HepG2 (cell line): Measurements from ENCODE around the gene GFRA4. TPM values are rescaled to one million over a fixed set of nuclear protein-coding genes. Genes with fewer than 3 reads are reported as not detected.

ENCODE experiments used
- BCL6 ChIP-seq: IDR thresholded peaks from 2 replicates; pipeline ENCODE4 v1.6.1; 2016; ENCODE audit warnings: missing genetic modification reagents, missing compliant biosample characterization
- CHCHD3 ChIP-seq: sonication (generic); formaldehyde crosslinking; IDR thresholded peaks from 2 replicates; pipeline ENCODE4 v1.8.0; 2022; ENCODE audit warnings: mild to moderate bottlenecking, missing genetic modification reagents, moderate library complexity
- FOXA1 ChIP-seq, 2 experiments: fragments of 450-650 bp in 1 of 2; sonication (generic) in 1 of 2; formaldehyde crosslinking in 1 of 2; IDR thresholded peaks; 2 replicates each; pipeline versions ENCODE4 v1.4.0 to v1.6.1; 2016 to 2020; ENCODE audit warnings: missing genetic modification reagents in 1 of 2
- HCFC1 ChIP-seq: fragments of 150-350 bp; IDR thresholded peaks from 2 replicates; pipeline ENCODE4 v1.6.1; 2014; ENCODE audit warnings: low read depth, low read length
- HNRNPUL1 ChIP-seq: fragments of 200-400 bp; formaldehyde crosslinking; IDR thresholded peaks from 2 replicates; pipeline ENCODE4 v1.6.1; 2017; ENCODE audit warnings: low read depth, mild to moderate bottlenecking, low read length, moderate library complexity
- KLF11 ChIP-seq: IDR thresholded peaks from 2 replicates; pipeline ENCODE4 v1.6.1; 2016; ENCODE audit warnings: missing compliant biosample characterization
- PCBP1 ChIP-seq: fragments of 200-400 bp; formaldehyde crosslinking; IDR thresholded peaks from 2 replicates; pipeline ENCODE4 v1.6.1; 2017; ENCODE audit warnings: mild to moderate bottlenecking, low read depth, low read length, borderline replicate concordance
- POLR2G ChIP-seq: fragments of 200-400 bp; formaldehyde crosslinking; IDR thresholded peaks from 2 replicates; pipeline ENCODE4 v1.6.1; 2018; ENCODE audit warnings: mild to moderate bottlenecking, low read depth, low read length, moderate library complexity
- RBAK ChIP-seq: sonication (generic); formaldehyde crosslinking; IDR thresholded peaks from 2 replicates; pipeline ENCODE4 v1.5.1; 2020; ENCODE audit warnings: mild to moderate bottlenecking, missing genetic modification reagents
- SP2 ChIP-seq: sonication (generic); formaldehyde crosslinking; IDR thresholded peaks from 2 replicates; pipeline ENCODE4 v1.5.1; 2020; ENCODE audit warnings: mild to moderate bottlenecking, missing genetic modification reagents
- TRAFD1 ChIP-seq: sonication (generic); formaldehyde crosslinking; IDR thresholded peaks from 2 replicates; pipeline ENCODE4 v1.5.1; 2020; ENCODE audit warnings: missing genetic modification reagents, mild to moderate bottlenecking, borderline replicate concordance
- U2AF1 ChIP-seq: fragments of 200-400 bp; formaldehyde crosslinking; optimal IDR thresholded peaks from 2 replicates; pipeline ENCODE3; 2017; ENCODE audit warnings: mild to moderate bottlenecking, low read depth, low read length
- ZBTB14 ChIP-seq: sonication (generic); formaldehyde crosslinking; IDR thresholded peaks from 2 replicates; pipeline ENCODE4 v1.4.0; 2020; ENCODE audit warnings: missing genetic modification reagents
- ZBTB2 ChIP-seq: sonication (generic); formaldehyde crosslinking; IDR thresholded peaks from 2 replicates; pipeline ENCODE4 v1.8.0; 2022; ENCODE audit warnings: low read depth, missing genetic modification reagents
- ZBTB7A ChIP-seq: sonication (generic); formaldehyde crosslinking; IDR thresholded peaks from 2 replicates; pipeline ENCODE4 v1.8.0; 2022; ENCODE audit warnings: mild to moderate bottlenecking, missing genetic modification reagents
- ZC3H4 ChIP-seq: sonication (generic); formaldehyde crosslinking; IDR thresholded peaks from 2 replicates; pipeline ENCODE4 v1.4.0; 2020; ENCODE audit warnings: missing genetic modification reagents, borderline replicate concordance
- ZKSCAN5 ChIP-seq: sonication (generic); formaldehyde crosslinking; IDR thresholded peaks from 2 replicates; pipeline ENCODE4 v1.5.1; 2020; ENCODE audit warnings: mild to moderate bottlenecking, missing genetic modification reagents
- ZNF224 ChIP-seq: sonication (generic); formaldehyde crosslinking; IDR thresholded peaks from 2 replicates; pipeline ENCODE4 v1.5.0; 2020; ENCODE audit warnings: mild to moderate bottlenecking, missing genetic modification reagents
- ZNF33A ChIP-seq: sonication (generic); formaldehyde crosslinking; IDR thresholded peaks from 2 replicates; pipeline ENCODE4 v1.5.1; 2020; ENCODE audit warnings: missing genetic modification reagents, mild to moderate bottlenecking, moderate library complexity, borderline replicate concordance
- ZNF382 ChIP-seq: sonication (generic); formaldehyde crosslinking; IDR thresholded peaks from 2 replicates; pipeline ENCODE4 v1.5.0; 2020; ENCODE audit warnings: missing genetic modification reagents, mild to moderate bottlenecking, borderline replicate concordance
- ZNF577 ChIP-seq: sonication (generic); formaldehyde crosslinking; IDR thresholded peaks from 2 replicates; pipeline ENCODE4 v1.4.0; 2020; ENCODE audit warnings: mild to moderate bottlenecking, low read depth, missing genetic modification reagents, borderline replicate concordance
- ZNF720 ChIP-seq: sonication (generic); formaldehyde crosslinking; IDR thresholded peaks from 2 replicates; pipeline ENCODE4 v1.4.0; 2020; ENCODE audit warnings: missing genetic modification reagents
- ZNF781 ChIP-seq: sonication (generic); formaldehyde crosslinking; IDR thresholded peaks from 2 replicates; pipeline ENCODE4 v1.5.1; 2020; ENCODE audit warnings: borderline replicate concordance, mild to moderate bottlenecking, missing genetic modification reagents; ENCODE audit errors: not compliant biosample characterization
- ZNF891 ChIP-seq: sonication (generic); formaldehyde crosslinking; IDR thresholded peaks from 2 replicates; pipeline ENCODE4 v1.5.0; 2020; ENCODE audit warnings: mild to moderate bottlenecking, missing genetic modification reagents
- ZSCAN5A ChIP-seq: sonication (generic); formaldehyde crosslinking; IDR thresholded peaks from 2 replicates; pipeline ENCODE4 v1.8.0; 2022; ENCODE audit warnings: mild to moderate bottlenecking, missing genetic modification reagents, borderline replicate concordance
- polyA plus RNA-seq, 8 experiments: library from polyadenylated mRNA; depleted of rRNA in 3 of 8; stranded (reverse) in 7 of 8; unstranded in 1 of 8; fragments of >200 nt; fragmentation: Illumina TruSeq in 4 of 8; extraction: Trizol in 4 of 8; gene quantifications; 2 replicates each; pipeline versions ENCODE4 v1.2.1 to v1.2.3, GENCODE V29; 2011 to 2016; ENCODE audit warnings: low read depth in 4 of 8, missing spikeins in 1 of 8, mixed read lengths in 1 of 8; ENCODE audit not compliant: insufficient read depth in 1 of 8
- total RNA-seq, 5 experiments: library from RNA; depleted of rRNA; stranded (reverse); fragments of >200 nt; fragmentation: Illumina TruSeq; extraction: Trizol; gene quantifications; 2 replicates each; pipeline ENCODE4 v1.2.3, GENCODE V29; 2016; ENCODE audit warnings: low read depth in 1 of 5

GFRA4 gene
- total and polyA plus RNA-seq, 2 of the 13 experiments (the other 11 are each of a cell fraction or from before 2014, with no cell fraction given) = not detected

DNA sequence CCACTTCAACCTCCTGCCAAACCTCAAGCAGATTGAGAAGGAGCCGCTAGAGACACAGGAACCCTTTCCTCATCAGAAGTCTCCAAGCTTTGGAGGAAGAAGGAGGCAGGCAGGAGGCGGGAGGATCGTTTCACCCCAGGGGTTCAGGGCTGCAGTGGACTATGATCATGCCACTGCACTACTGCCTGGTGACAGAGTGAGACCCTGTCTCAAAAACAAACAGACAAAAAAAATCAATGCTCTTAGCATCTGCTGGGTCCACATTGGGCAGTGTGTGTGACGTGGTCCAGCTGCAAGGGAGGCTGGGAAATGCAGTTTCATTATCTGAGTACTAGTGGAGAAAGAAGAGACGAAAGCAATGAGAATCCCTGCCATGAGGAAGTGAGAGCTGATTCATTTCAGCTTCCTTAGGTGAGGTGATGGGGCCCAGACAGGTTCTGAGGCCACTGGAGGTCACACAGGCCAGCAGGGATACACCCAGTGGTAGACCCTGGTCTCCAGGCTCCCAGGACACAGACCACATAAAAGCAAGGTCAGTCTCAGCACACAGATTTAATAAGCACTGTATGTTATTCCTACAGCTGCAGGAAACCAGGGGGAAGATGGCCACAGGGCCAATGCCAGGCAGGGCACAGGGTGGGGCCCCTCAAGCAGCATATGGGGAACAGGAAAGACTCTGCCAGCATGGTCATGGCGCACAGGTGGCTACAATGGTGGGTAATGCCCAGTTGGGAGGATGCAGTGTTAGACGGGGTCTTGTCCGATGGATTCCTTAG is 4.3 kb downstream of the GFRA4 start (continued):
- TF ChIP-seq ZBTB7A (CRISPR knock-in tag) (peak; percentile 98), CHCHD3 (CRISPR knock-in tag) (no peak), TRAFD1 (CRISPR knock-in tag) (no peak), HNRNPUL1 (no peak), ZNF382 (CRISPR knock-in tag) (no peak), ZNF577 (no peak), ZNF224 (CRISPR knock-in tag) (no peak), KLF11 (no peak), ZNF33A (CRISPR knock-in tag) (no peak), ZKSCAN5 (peak; percentile 98), SP2 (CRISPR knock-in tag) (no peak), ZSCAN5A (CRISPR knock-in tag) (peak; percentile 47; the same call in 1 of the 2 replicates), U2AF1 (no peak), ZBTB2 (CRISPR knock-in tag) (no peak), ZBTB14 (CRISPR knock-in tag) (no peak), ZNF891 (CRISPR knock-in tag) (no peak; the same call in none of the 2 replicates), FOXA1 (IDR thresholded peaks at IDR 0.05) (no peak), FOXA1 (CRISPR knock-in tag; IDR thresholded peaks at IDR 0.05) (peak; percentile 67), RBAK (no peak), POLR2G (peak; percentile 28; the same call in 1 of the 2 replicates), ZNF781 (CRISPR knock-in tag) (no peak), HCFC1 (peak; percentile 87), ZNF720 (no peak), ZC3H4 (CRISPR knock-in tag) (no peak), BCL6 (CRISPR knock-in tag) (no peak), PCBP1 (no peak)
